SK-N-SH (cell line): ENCODE measurements around the gene CAMK2N2. TPM values are rescaled to one million over a fixed set of nuclear protein-coding genes. Genes with fewer than 3 reads are reported as not detected.

Experiments
- CTCF ChIA-PET: fragments of 300-600, 350-600 bp; formaldehyde crosslinking; extraction: SDS; loops from one replicate; lab custom pipeline; 2021; lab: Yijun Ruan, JAX
- POLR2A ChIA-PET: fragments of 350-600 bp; sonication (Branson Sonifier 250); formaldehyde crosslinking; extraction: SDS; loops from one replicate; lab custom pipeline; 2020; ENCODE audit warnings: antibody characterized with exemption, inconsistent platforms; lab: Yijun Ruan, JAX
- DNase-seq: peaks from one replicate; pipeline ENCODE4 v3.0.0; 2012
- H2AFZ ChIP-seq: fragments of 200-600 bp; sonication (generic); 2 replicates; pipeline ENCODE4 v1.8.1; 2016; ENCODE audit warnings: antibody characterized with exemption, mild to moderate bottlenecking, low read depth
- H3F3A ChIP-seq: fragments of 200-600 bp; sonication (generic); replicated peaks from 2 replicates; pipeline ENCODE3; 2016; ENCODE audit warnings: antibody characterized with exemption, mild to moderate bottlenecking; ENCODE audit not compliant: insufficient read depth
- H3K27ac ChIP-seq, 2 experiments: fragments of 200-500 bp in 1 of 2; fragments of 200-600 bp in 1 of 2; sonication (Bioruptor generic) in 1 of 2; sonication (generic), shearing (Covaris generic) in 1 of 2; 2 replicates each; pipeline versions ENCODE4 v1.5.1 to v1.6.1; 2014 to 2016; ENCODE audit warnings: low read depth in 2 of 2, inconsistent platforms in 1 of 2, low read length in 1 of 2, mild to moderate bottlenecking in 1 of 2, mixed read lengths in 1 of 2
- H3K27me3 ChIP-seq: fragments of 200-600 bp; sonication (generic), shearing (Covaris generic); 2 replicates; pipeline ENCODE4 v1.6.1; 2016; ENCODE audit warnings: mixed run types; ENCODE audit not compliant: insufficient read depth
- H3K36me3 ChIP-seq, 2 experiments: fragments of 200-500 bp in 1 of 2; fragments of 200-600 bp in 1 of 2; sonication (Bioruptor generic) in 1 of 2; sonication (generic) in 1 of 2; replicated peaks in 1 of 2; 2 replicates each; pipeline versions ENCODE3 to v1.5.1; 2014 to 2016; ENCODE audit warnings: low read length in 1 of 2, mild to moderate bottlenecking in 1 of 2; ENCODE audit not compliant: insufficient read depth in 2 of 2, control insufficient read depth in 1 of 2
- H3K4me1 ChIP-seq, 2 experiments: fragments of 200-500 bp in 1 of 2; fragments of 200-600 bp in 1 of 2; sonication (Bioruptor generic) in 1 of 2; sonication (generic), shearing (Covaris generic) in 1 of 2; 2 replicates each; pipeline versions ENCODE4 v1.5.1 to v1.6.1; 2014 to 2016; ENCODE audit warnings: low read depth in 1 of 2, low read length in 1 of 2, mixed run types in 1 of 2; ENCODE audit not compliant: insufficient read depth in 2 of 2, control insufficient read depth in 1 of 2
- H3K4me2 ChIP-seq: fragments of 200-600 bp; sonication (generic), shearing (Covaris generic); 2 replicates; pipeline ENCODE4 v1.6.1; 2017; ENCODE audit warnings: mixed run types
- H3K4me3 ChIP-seq, 2 experiments: fragments of 200-500 bp in 1 of 2; fragments of 200-600 bp in 1 of 2; sonication (Bioruptor generic) in 1 of 2; sonication (generic), shearing (Covaris generic) in 1 of 2; 2 replicates each; pipeline versions ENCODE4 v1.5.1 to v1.8.1; 2014 to 2016; ENCODE audit warnings: low read depth in 2 of 2, inconsistent platforms in 1 of 2, low read length in 1 of 2, mild to moderate bottlenecking in 1 of 2, mixed read lengths in 1 of 2, moderate library complexity in 1 of 2
- H3K79me2 ChIP-seq: fragments of 200-600 bp; sonication (generic); 2 replicates; pipeline ENCODE4 v1.8.1; 2017; ENCODE audit warnings: mild to moderate bottlenecking; ENCODE audit not compliant: insufficient read depth
- H3K9ac ChIP-seq: fragments of 200-600 bp; sonication (generic); 2 replicates; pipeline ENCODE4 v1.6.1; 2017; ENCODE audit warnings: mixed run types
- H3K9me2 ChIP-seq: fragments of 200-600 bp; sonication (generic); 2 replicates; pipeline ENCODE4 v1.6.1; 2017; ENCODE audit warnings: mixed run types
- H3K9me3 ChIP-seq: fragments of 200-600 bp; sonication (generic); 2 replicates; pipeline ENCODE4 v1.6.1; 2017; ENCODE audit warnings: mixed run types, mild to moderate bottlenecking, moderate library complexity
- H4K20me1 ChIP-seq: fragments of 200-600 bp; sonication (generic); 2 replicates; pipeline ENCODE4 v1.6.1; 2017; ENCODE audit warnings: mild to moderate bottlenecking, mixed run types; ENCODE audit not compliant: insufficient read depth
- CHD2 ChIP-seq: fragments of 150-350 bp; IDR thresholded peaks from 2 replicates; pipeline ENCODE4 v1.6.1; 2018; ENCODE audit warnings: low read length; ENCODE audit not compliant: partially characterized antibody
- ELF1 ChIP-seq: IDR thresholded peaks from 2 replicates; pipeline ENCODE4 v1.4.0; 2012
- EP300 ChIP-seq, 2 experiments: IDR thresholded peaks; 2 replicates each; pipeline versions ENCODE4 v1.4.0 to v1.6.1; 2012; ENCODE audit warnings: borderline replicate concordance in 1 of 2, low read depth in 1 of 2, low read length in 1 of 2
- EZH2phosphoT487 ChIP-seq: fragments of 200-600 bp; sonication (generic); IDR thresholded peaks from 2 replicates; pipeline ENCODE4 v1.6.1; 2017; ENCODE audit warnings: low read depth, mixed run types, mild to moderate bottlenecking, antibody characterized with exemption, moderate library complexity, borderline replicate concordance
- FOXJ3 ChIP-seq: sonication (generic); formaldehyde crosslinking; IDR thresholded peaks from 2 replicates; pipeline ENCODE4 v1.5.1; 2020; ENCODE audit warnings: mild to moderate bottlenecking, missing genetic modification reagents
- GATA2 ChIP-seq: sonication (generic); formaldehyde crosslinking; IDR thresholded peaks from 2 replicates; pipeline ENCODE4 v1.5.0; 2020; ENCODE audit warnings: mild to moderate bottlenecking, missing genetic modification reagents
- JUND ChIP-seq: IDR thresholded peaks from 2 replicates; pipeline ENCODE4 v1.4.0; 2012
- MEF2A ChIP-seq: IDR thresholded peaks from 2 replicates; pipeline ENCODE4 v1.4.0; 2012; ENCODE audit warnings: low read depth, borderline replicate concordance
- RXRA ChIP-seq: IDR thresholded peaks from 2 replicates; pipeline ENCODE4 v1.4.0; 2012; ENCODE audit warnings: low read depth, mild to moderate bottlenecking, borderline replicate concordance
- TCF12 ChIP-seq: IDR thresholded peaks from 2 replicates; pipeline ENCODE4 v1.4.0; 2012
- TEAD4 ChIP-seq: IDR thresholded peaks from 2 replicates; pipeline ENCODE4 v1.4.0; 2012; ENCODE audit warnings: mild to moderate bottlenecking, borderline replicate concordance; ENCODE audit not compliant: insufficient read depth
- WGBS: methylation state at CpG from one replicate; pipeline ENCODE4 v1.1.6; 2017; ENCODE audit warnings: low lambda C conversion rate; 5-methylcytosine and 5-hydroxymethylcytosine counted together
- polyA plus RNA-seq, 3 experiments: library from polyadenylated mRNA; depleted of rRNA; stranded (reverse); fragments of >200 nt; gene quantifications; 2 replicates each; pipeline ENCODE4 v1.2.3, GENCODE V29; 2012
- TF ChIP-seq, protein P1 (sequence below): IDR thresholded peaks from 2 replicates; pipeline ENCODE4 v1.6.1; 2012; ENCODE audit warnings: mild to moderate bottlenecking, low read depth, low read length, moderate library complexity
- TF ChIP-seq, protein P2 (sequence below): fragments of 200-600 bp; sonication (generic); IDR thresholded peaks from 2 replicates; pipeline ENCODE4 v1.6.1; 2017; ENCODE audit warnings: antibody characterized with exemption, mild to moderate bottlenecking, moderate library complexity
- TF ChIP-seq, protein P3 (sequence below): IDR thresholded peaks from 2 replicates; pipeline ENCODE4 v1.4.0; 2012; ENCODE audit warnings: low read depth

Gene CAMK2N2
- polyA plus RNA-seq, 1 of the 3 experiments (the other 2 are of a cell fraction) = 2.2 TPM

DNA sequence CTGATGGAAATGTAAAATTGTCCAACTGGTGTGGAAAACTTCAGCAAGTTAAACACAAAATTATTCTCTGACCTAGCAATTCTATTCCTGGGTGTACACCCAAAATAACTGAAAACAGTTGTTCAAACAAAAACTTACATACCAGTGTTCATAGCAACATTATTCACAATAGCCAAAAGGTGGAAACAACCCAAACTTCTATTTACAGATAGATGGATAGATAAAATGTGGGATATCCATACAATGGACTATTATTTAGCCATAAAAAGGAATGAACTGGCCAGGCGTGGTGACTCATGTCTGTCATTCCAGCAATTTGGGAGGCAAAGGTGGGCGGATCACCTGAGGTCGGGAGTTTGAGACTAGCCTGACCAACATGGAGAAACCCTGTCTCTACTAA lies 38.8 kb downstream of the CAMK2N2 start (continued):
- TF ChIP-seq EZH2phosphoT487 (no peak), GATA2 (no peak)
- TF ChIP-seq, all 33 proteins: peak for 0

DNA sequence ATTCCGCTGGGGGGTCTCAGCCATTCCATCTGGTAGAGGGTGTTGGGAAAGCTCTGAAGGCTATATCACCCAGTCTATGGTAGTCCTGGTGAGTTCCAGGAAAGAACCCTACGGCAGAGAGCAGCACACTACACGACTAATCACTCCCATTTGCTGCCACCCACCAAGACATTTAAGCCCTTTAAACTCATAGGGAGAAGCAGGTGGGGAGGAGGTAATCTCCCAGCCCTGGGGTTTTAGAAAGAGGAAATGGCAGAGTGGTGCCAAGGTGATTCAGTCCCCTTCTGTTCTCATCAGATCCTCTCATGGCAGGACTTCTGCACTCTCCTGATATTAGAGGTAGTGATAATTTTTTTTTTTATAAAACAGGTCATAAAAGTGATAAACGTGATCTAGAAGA lies 42.5 kb downstream of the CAMK2N2 start:
- Histone ChIP-seq H3K4me2 (no peak overlapping the region), H2AFZ (no peak overlapping the region), H3K9me2 (no peaks in the 10 kb centered on the region), H3F3A (no peaks in the 10 kb centered on the region), H3K79me2 (no peaks in the 10 kb centered on the region), H3K27me3 (no peaks in the 10 kb centered on the region), H3K36me3 (no peaks in the 10 kb centered on the region)
- CTCF ChIA-PET = interaction anchor here (5.2 kb wide), 1 partner anchor 9 kb away, joined by 61 read pairs; the partner anchor contains the start of gene VWA5B2
- no peak for TF ChIP-seq RXRA
- no peak for TF ChIP-seq JUND
- TF ChIP-seq EZH2phosphoT487 = no peak
- no peak for TF ChIP-seq MEF2A
- TF ChIP-seq, protein P1, sequence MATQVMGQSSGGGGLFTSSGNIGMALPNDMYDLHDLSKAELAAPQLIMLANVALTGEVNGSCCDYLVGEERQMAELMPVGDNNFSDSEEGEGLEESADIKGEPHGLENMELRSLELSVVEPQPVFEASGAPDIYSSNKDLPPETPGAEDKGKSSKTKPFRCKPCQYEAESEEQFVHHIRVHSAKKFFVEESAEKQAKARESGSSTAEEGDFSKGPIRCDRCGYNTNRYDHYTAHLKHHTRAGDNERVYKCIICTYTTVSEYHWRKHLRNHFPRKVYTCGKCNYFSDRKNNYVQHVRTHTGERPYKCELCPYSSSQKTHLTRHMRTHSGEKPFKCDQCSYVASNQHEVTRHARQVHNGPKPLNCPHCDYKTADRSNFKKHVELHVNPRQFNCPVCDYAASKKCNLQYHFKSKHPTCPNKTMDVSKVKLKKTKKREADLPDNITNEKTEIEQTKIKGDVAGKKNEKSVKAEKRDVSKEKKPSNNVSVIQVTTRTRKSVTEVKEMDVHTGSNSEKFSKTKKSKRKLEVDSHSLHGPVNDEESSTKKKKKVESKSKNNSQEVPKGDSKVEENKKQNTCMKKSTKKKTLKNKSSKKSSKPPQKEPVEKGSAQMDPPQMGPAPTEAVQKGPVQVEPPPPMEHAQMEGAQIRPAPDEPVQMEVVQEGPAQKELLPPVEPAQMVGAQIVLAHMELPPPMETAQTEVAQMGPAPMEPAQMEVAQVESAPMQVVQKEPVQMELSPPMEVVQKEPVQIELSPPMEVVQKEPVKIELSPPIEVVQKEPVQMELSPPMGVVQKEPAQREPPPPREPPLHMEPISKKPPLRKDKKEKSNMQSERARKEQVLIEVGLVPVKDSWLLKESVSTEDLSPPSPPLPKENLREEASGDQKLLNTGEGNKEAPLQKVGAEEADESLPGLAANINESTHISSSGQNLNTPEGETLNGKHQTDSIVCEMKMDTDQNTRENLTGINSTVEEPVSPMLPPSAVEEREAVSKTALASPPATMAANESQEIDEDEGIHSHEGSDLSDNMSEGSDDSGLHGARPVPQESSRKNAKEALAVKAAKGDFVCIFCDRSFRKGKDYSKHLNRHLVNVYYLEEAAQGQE = no peak
- TF ChIP-seq, protein P2, sequence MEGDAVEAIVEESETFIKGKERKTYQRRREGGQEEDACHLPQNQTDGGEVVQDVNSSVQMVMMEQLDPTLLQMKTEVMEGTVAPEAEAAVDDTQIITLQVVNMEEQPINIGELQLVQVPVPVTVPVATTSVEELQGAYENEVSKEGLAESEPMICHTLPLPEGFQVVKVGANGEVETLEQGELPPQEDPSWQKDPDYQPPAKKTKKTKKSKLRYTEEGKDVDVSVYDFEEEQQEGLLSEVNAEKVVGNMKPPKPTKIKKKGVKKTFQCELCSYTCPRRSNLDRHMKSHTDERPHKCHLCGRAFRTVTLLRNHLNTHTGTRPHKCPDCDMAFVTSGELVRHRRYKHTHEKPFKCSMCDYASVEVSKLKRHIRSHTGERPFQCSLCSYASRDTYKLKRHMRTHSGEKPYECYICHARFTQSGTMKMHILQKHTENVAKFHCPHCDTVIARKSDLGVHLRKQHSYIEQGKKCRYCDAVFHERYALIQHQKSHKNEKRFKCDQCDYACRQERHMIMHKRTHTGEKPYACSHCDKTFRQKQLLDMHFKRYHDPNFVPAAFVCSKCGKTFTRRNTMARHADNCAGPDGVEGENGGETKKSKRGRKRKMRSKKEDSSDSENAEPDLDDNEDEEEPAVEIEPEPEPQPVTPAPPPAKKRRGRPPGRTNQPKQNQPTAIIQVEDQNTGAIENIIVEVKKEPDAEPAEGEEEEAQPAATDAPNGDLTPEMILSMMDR = no peak
- TF ChIP-seq TCF12 = no peak
- TF ChIP-seq TEAD4 = no peak
- TF ChIP-seq FOXJ3 (CRISPR knock-in tag) = no peak
- TF ChIP-seq EP300 (IDR thresholded peaks at IDR 0.05; ENCODE audit: borderline replicate concordance in 1 of 2, low read depth in 1 of 2, low read length in 1 of 2) = no peak
- TF ChIP-seq ELF1 = no peak
- TF ChIP-seq, protein P3, sequence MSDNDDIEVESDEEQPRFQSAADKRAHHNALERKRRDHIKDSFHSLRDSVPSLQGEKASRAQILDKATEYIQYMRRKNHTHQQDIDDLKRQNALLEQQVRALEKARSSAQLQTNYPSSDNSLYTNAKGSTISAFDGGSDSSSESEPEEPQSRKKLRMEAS = no peak
- no peak for TF ChIP-seq CHD2
- TF ChIP-seq, all 33 proteins: peak for 0
- H3K9me3 ChIP-seq = no peaks in the 10 kb centered on the region
- H4K20me1 ChIP-seq = no peaks in the 10 kb centered on the region
- no peak overlapping the region for H3K27ac ChIP-seq
- 57% methylated on average over 4 of the region's 4 CpGs for WGBS
- H3K4me3 ChIP-seq = no peak overlapping the region
- POLR2A ChIA-PET = no interaction called here
- H3K9ac ChIP-seq = no peak overlapping the region
- H3K4me1 ChIP-seq = no peaks in the 10 kb centered on the region
- DNase-seq = no peak
